SK-N-SH (cell line): ENCODE measurements around the gene OSBPL10.

Experiments
- CTCF ChIP-seq: fragments of 200-600 bp; sonication (generic); IDR thresholded peaks from 2 replicates; pipeline ENCODE4 v1.6.1; 2017; ENCODE audit warnings: antibody characterized with exemption, mild to moderate bottlenecking, moderate library complexity
- EP300 ChIP-seq, 2 experiments: IDR thresholded peaks; 2 replicates each; pipeline versions ENCODE4 v1.4.0 to v1.6.1; 2012; ENCODE audit warnings: borderline replicate concordance in 1 of 2, low read depth in 1 of 2, low read length in 1 of 2
- SIN3A ChIP-seq: IDR thresholded peaks from 2 replicates; pipeline ENCODE4 v1.6.1; 2012; ENCODE audit warnings: low read depth, mild to moderate bottlenecking, low read length, moderate library complexity, borderline replicate concordance
- TAF1 ChIP-seq: IDR thresholded peaks from 2 replicates; pipeline ENCODE4 v1.6.1; 2012; ENCODE audit warnings: low read depth, mild to moderate bottlenecking, low read length, moderate library complexity, borderline replicate concordance
- USF2 ChIP-seq: fragments of 150-350 bp; IDR thresholded peaks from 2 replicates; pipeline ENCODE4 v1.6.1; 2017; ENCODE audit warnings: antibody characterized with exemption, low read length, low read depth, borderline replicate concordance

DNA sequence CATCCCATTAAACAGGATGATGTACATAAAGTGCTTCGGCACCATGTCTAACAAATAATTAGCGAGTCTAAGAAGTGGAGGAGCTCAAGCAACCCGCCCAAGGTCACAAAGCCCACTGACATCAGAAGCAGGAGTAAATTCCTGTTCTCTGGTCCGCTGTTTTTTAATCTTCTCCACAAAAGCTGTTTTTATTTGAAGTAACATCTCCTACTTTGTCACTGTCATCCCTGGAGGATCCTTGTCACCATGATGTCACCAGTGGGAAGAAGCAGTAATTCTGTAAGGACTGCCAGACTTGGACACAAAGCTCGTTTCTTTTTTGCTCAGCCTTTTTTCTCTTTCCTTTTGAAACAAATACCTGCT, 232.1 kb downstream of the OSBPL10 start:
- TF ChIP-seq USF2 (no peak), TAF1 (no peak), CTCF (no peak), SIN3A (no peak), EP300 (IDR thresholded peaks at IDR 0.05; ENCODE audit: borderline replicate concordance in 1 of 2, low read depth in 1 of 2, low read length in 1 of 2) (no peak)
